Fibroblast of skin of left biceps (primary cell): Measurements from ENCODE around the gene BBS5.

Experiments
- DNase-seq, 2 experiments: peaks; one replicate each; pipeline ENCODE4 v3.0.0-alpha.2; 2013; ENCODE audit warnings: low read depth in 2 of 2

The BBS5 gene

GRCh38 chr2:169546756-169547155, 67.5 kb downstream of the BBS5 start:
- no peak for DNase-seq
